Measurements from ENCODE around the gene GPR161. TPM values are rescaled to one million over a fixed set of nuclear protein-coding genes. Genes with fewer than 3 reads are reported as not detected.
"Not testable (repeated sequence)": the region's sequence is repeated elsewhere in the genome, so short reads cannot be mapped to it uniquely, and the experiment has no call there.

Gene GPR161
- total RNA-seq, 1 donor from 2014 or later, result 16.4 TPM

DNA sequence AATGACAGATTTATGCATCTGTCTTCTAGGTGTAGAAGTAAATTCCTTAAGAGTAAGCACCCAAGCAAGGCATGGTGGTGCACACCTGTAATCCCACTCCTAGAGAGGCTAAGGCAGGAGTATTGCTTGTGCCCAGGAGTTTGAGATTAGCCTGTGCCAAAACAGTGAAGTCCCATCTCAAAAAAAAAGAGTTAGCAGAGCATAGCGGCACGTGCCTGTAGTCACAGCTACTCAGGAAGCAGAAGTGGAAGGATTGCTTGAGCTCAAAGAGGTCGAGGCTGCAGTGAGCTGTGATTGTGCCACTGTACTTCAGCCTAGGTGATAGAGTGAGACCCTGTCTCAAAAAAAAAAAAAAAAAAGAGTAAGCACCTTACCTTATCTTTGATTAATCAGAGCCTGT, 26.9 kb upstream of the GPR161 start:
- no peak for DNase-seq (ENCODE audit: low read depth)
- no peak overlapping the region for H3K4me3 ChIP-seq (ENCODE audit: low read depth, low read length)
- TF ChIP-seq, protein P1, sequence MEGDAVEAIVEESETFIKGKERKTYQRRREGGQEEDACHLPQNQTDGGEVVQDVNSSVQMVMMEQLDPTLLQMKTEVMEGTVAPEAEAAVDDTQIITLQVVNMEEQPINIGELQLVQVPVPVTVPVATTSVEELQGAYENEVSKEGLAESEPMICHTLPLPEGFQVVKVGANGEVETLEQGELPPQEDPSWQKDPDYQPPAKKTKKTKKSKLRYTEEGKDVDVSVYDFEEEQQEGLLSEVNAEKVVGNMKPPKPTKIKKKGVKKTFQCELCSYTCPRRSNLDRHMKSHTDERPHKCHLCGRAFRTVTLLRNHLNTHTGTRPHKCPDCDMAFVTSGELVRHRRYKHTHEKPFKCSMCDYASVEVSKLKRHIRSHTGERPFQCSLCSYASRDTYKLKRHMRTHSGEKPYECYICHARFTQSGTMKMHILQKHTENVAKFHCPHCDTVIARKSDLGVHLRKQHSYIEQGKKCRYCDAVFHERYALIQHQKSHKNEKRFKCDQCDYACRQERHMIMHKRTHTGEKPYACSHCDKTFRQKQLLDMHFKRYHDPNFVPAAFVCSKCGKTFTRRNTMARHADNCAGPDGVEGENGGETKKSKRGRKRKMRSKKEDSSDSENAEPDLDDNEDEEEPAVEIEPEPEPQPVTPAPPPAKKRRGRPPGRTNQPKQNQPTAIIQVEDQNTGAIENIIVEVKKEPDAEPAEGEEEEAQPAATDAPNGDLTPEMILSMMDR (IDR thresholded peaks at IDR 0.05; ENCODE audit: insufficient read depth, low read length, poor library complexity, severe bottlenecking), result no peak
- no peaks in the 10 kb centered on the region for H3K36me3 ChIP-seq (ENCODE audit: control insufficient read depth, insufficient read depth, low read length)
- no peaks in the 10 kb centered on the region for H3K27me3 ChIP-seq (ENCODE audit: control insufficient read depth, insufficient read depth, low read length)

DNA sequence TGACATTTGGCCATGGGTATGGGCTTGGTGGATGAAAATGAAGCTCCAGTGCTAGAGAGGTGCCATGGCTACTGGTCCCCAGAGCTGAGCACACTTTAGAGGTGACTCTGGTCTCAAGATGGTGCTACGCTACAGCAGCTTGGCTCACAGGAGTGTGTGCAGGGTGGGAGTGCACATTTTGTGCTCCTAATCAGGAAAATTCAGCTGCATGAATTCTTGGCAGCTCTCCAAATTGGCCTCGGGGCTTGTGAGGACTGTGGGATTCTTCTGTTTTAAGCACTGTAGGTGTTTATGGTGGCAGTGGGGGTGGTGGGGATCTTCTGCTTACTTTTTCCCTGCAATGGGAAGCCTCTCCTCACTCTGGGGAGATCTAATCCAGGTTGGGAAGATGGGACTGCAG, 24.7 kb upstream of the GPR161 start:
- Histone ChIP-seq H3K36me3 (ENCODE audit: control insufficient read depth, insufficient read depth, low read length) (no peaks in the 10 kb centered on the region), H3K4me3 (ENCODE audit: low read depth, low read length) (no peak overlapping the region), H3K27me3 (ENCODE audit: control insufficient read depth, insufficient read depth, low read length) (no peaks in the 10 kb centered on the region)
- DNase-seq (ENCODE audit: low read depth), result no peak
- TF ChIP-seq, protein P1 (IDR thresholded peaks at IDR 0.05; ENCODE audit: insufficient read depth, low read length, poor library complexity, severe bottlenecking), result no peak

DNA sequence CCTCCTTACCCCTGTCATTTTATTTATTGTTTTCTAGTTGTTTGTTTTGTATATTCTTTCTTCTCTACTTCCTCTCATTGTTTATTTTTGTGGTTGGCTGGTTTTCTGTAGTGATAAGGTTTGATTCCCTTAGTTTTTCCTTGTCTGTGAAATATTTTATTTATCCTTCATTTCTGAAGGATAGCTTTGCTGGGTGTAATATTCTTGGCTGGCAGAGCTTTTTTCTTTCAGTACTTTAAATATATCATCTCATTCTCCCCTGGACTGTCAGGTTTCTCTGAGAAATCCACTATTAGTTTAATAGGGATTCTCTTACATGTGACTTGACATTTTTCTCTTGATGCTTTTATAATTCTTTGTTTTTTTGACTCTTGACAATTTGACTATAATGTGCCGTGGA, 23.2 kb upstream of the GPR161 start:
- TF ChIP-seq, protein P1 (IDR thresholded peaks at IDR 0.05; ENCODE audit: insufficient read depth, low read length, poor library complexity, severe bottlenecking), result no peak
- Histone ChIP-seq H3K27me3 (ENCODE audit: control insufficient read depth, insufficient read depth, low read length) (no peaks in the 10 kb centered on the region), H3K36me3 (ENCODE audit: control insufficient read depth, insufficient read depth, low read length) (no peaks in the 10 kb centered on the region), H3K4me3 (ENCODE audit: low read depth, low read length) (no peak overlapping the region)
- no peak for DNase-seq (ENCODE audit: low read depth)

DNA sequence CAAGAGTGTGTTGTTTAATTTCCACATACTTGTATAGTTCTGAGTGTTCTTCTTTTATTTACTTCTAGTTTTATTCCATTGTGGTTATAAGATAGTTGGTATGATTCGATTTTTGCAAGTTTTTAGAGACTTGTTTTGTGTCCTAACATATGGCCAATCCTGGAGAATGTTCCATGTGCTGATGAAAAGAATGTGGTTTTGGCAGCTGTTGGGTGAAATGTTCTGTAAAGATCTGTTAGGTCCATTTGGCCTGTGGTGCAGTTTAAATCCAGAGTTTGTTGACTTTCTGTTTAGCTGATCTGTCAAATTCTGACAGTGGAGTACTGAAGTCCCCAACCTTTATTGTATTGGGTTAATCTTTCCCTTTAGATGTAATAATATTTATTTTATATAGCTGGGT, 22.5 kb upstream of the GPR161 start:
- no peaks in the 10 kb centered on the region for H3K27me3 ChIP-seq (ENCODE audit: control insufficient read depth, insufficient read depth, low read length)
- no peak for DNase-seq (ENCODE audit: low read depth)
- H3K36me3 ChIP-seq (ENCODE audit: control insufficient read depth, insufficient read depth, low read length), result no peaks in the 10 kb centered on the region
- H3K4me3 ChIP-seq (ENCODE audit: low read depth, low read length), result no peak overlapping the region
- TF ChIP-seq, protein P1 (IDR thresholded peaks at IDR 0.05; ENCODE audit: insufficient read depth, low read length, poor library complexity, severe bottlenecking), result no peak

DNA sequence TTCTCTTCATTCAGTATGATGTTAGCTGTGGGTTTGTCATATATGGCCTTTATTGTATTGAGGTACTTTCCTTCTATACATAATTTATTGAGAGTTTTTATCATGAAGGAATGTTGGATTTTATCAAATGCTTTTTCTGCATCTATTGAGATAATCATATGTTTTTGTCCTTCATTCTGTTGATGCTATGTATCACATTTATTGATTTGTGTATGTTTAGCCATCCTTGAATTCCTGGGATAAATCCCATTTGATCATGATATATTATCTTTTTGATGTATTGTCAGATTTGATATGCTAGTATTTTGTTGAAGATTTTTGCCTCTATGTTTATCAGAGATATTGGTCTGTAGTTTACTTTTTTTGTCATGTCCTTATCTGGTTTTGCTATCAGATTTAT, 20.9 kb upstream of the GPR161 start:
- H3K36me3 ChIP-seq (ENCODE audit: control insufficient read depth, insufficient read depth, low read length), result no peaks in the 10 kb centered on the region
- no peaks in the 10 kb centered on the region for H3K27me3 ChIP-seq (ENCODE audit: control insufficient read depth, insufficient read depth, low read length)
- no peak for DNase-seq (ENCODE audit: low read depth)
- H3K4me3 ChIP-seq (ENCODE audit: low read depth, low read length), result no peak overlapping the region
- TF ChIP-seq, protein P1 (IDR thresholded peaks at IDR 0.05; ENCODE audit: insufficient read depth, low read length, poor library complexity, severe bottlenecking), result no peak

DNA sequence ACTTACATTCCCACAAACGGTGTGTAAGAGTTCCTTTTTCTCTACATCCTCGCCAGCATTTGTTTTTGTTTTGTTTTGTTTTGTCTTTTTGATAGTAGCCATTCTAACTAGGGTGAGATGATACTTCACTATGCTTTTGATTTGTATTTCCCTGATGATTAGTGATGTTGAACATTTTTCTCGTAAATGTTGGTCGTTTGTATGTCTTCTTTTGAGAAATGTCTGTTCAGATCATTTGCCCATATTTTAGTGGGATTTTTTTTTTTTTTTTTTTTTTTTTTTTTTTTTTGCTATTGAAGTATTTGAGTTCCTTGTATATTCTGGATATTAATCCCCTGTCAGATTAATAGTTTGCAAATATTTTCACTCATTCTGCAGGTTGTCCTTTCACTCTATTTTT, 19.2 kb upstream of the GPR161 start:
- DNase-seq (ENCODE audit: low read depth), result no peak

DNA sequence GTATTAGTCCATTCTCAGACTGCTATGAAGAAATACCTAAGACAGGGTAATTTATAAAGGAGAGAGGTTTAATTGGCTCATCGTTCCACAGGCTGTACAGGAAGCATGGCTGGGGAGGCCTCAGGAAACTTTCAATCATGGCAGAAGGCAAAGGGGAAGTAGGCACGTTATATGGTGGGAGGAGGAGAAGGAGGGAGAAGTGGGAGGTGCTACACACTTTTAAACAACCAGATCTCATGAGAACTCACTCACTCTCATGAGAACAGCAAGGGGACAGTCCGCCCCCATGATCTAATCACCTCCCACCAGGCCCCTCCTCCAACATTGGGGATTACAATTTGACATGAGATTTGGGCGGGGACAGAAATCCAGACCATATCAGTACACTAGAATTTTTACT, 18.0 kb upstream of the GPR161 start:
- not testable (repeated sequence) for H3K27me3 ChIP-seq (ENCODE audit: control insufficient read depth, insufficient read depth, low read length); H3K36me3 ChIP-seq (ENCODE audit: control insufficient read depth, insufficient read depth, low read length); DNase-seq (ENCODE audit: low read depth); H3K4me3 ChIP-seq (ENCODE audit: low read depth, low read length)

More for the DNA sequence above, 19.2 kb upstream of the GPR161 start:
- Histone ChIP-seq H3K27me3 (ENCODE audit: control insufficient read depth, insufficient read depth, low read length) (no peaks in the 10 kb centered on the region), H3K4me3 (ENCODE audit: low read depth, low read length) (no peak overlapping the region), H3K36me3 (ENCODE audit: control insufficient read depth, insufficient read depth, low read length) (no peaks in the 10 kb centered on the region)
- TF ChIP-seq, protein P1 (IDR thresholded peaks at IDR 0.05; ENCODE audit: insufficient read depth, low read length, poor library complexity, severe bottlenecking), result no peak

Data from kidney epithelial cell (primary cell).